Loucy (cell line): ENCODE results near the gene NDUFAF8.

Source experiments
- H2AFZ ChIP-seq: fragments of 200-600 bp; sonication (generic); 2 replicates; pipeline ENCODE4 v1.6.0; 2016; ENCODE audit warnings: antibody characterized with exemption, mild to moderate bottlenecking, low read length, moderate library complexity
- H3F3A ChIP-seq: fragments of 200-600 bp; 2 replicates; pipeline ENCODE4 v1.6.0; 2016; ENCODE audit warnings: antibody characterized with exemption, low read depth, mild to moderate bottlenecking
- H3K27me3 ChIP-seq: fragments of 200-600 bp; sonication (generic); 2 replicates; pipeline ENCODE4 v1.6.1; 2014; ENCODE audit warnings: low read length, mild to moderate bottlenecking; ENCODE audit not compliant: insufficient read depth, poor library complexity, severe bottlenecking
- H3K36me3 ChIP-seq: fragments of 200-600 bp; sonication (generic); 2 replicates; pipeline ENCODE4 v1.6.1; 2016; ENCODE audit warnings: low read length; ENCODE audit not compliant: insufficient read depth
- H3K4me1 ChIP-seq: fragments of 200-600 bp; sonication (generic); 2 replicates; pipeline ENCODE4 v1.5.1; 2014; ENCODE audit warnings: low read length, mild to moderate bottlenecking; ENCODE audit not compliant: insufficient read depth, poor library complexity, severe bottlenecking
- H3K4me2 ChIP-seq: fragments of 200-600 bp; sonication (generic); 2 replicates; pipeline ENCODE4 v1.6.0; 2014; ENCODE audit warnings: antibody characterized with exemption, low read length, low read depth, mild to moderate bottlenecking; ENCODE audit not compliant: poor library complexity, severe bottlenecking
- H3K4me3 ChIP-seq: fragments of 200-600 bp; sonication (generic); 2 replicates; pipeline ENCODE4 v1.5.1; 2014; ENCODE audit warnings: low read length, mild to moderate bottlenecking, mixed read lengths; ENCODE audit not compliant: poor library complexity, severe bottlenecking
- H3K79me2 ChIP-seq: fragments of 200-600 bp; sonication (generic); 2 replicates; pipeline ENCODE4 v1.6.1; 2014; ENCODE audit warnings: low read length; ENCODE audit not compliant: insufficient read depth
- H3K9ac ChIP-seq: fragments of 200-600 bp; sonication (generic); 2 replicates; pipeline ENCODE4 v1.6.0; 2014; ENCODE audit warnings: mild to moderate bottlenecking, low read depth, low read length, moderate library complexity; ENCODE audit not compliant: poor library complexity, severe bottlenecking
- H3K9me2 ChIP-seq: fragments of 200-600 bp; sonication (generic); replicated peaks from 2 replicates; pipeline ENCODE4 v1.6.1; 2016; ENCODE audit warnings: low read depth, low read length, mixed read lengths
- H3K9me3 ChIP-seq: fragments of 200-600 bp; sonication (generic); 2 replicates; pipeline ENCODE4 v1.6.1; 2014; ENCODE audit warnings: mild to moderate bottlenecking, antibody characterized with exemption, low read length, low read depth; ENCODE audit not compliant: insufficient read depth
- H4K20me1 ChIP-seq: fragments of 200-600 bp; sonication (generic); 2 replicates; pipeline ENCODE4 v1.6.0; 2014; ENCODE audit warnings: antibody characterized with exemption, low read length, mild to moderate bottlenecking; ENCODE audit not compliant: insufficient read depth, poor library complexity, severe bottlenecking
- CTCF ChIP-seq: fragments of 200-600 bp; sonication (generic); conservative IDR thresholded peaks from 2 replicates; pipeline ENCODE4 v1.5.1; 2014; ENCODE audit warnings: mild to moderate bottlenecking, antibody characterized with exemption, low read length
- EZH2phosphoT487 ChIP-seq: fragments of 200-600 bp; IDR thresholded peaks from 2 replicates; pipeline ENCODE4 v1.6.1; 2018; ENCODE audit warnings: antibody characterized with exemption, mild to moderate bottlenecking, moderate library complexity, borderline replicate concordance

The NDUFAF8 gene

GRCh38 chr17:81232616-81233241, 6.4 kb upstream of the NDUFAF8 start:
- H3K4me1 ChIP-seq, result peaks cover 17% of the 10 kb centered on the region
- H3K9me3 ChIP-seq, result no peaks in the 10 kb centered on the region
- peaks cover 17% of the 10 kb centered on the region; the same call in 1 of the 2 replicates for H3K36me3 ChIP-seq

GRCh38 chr17:81233316-81233715, 5.8 kb upstream of the NDUFAF8 start:
- Histone ChIP-seq H2AFZ (no peak overlapping the region), H3K9ac (no peak overlapping the region), H3K4me3 (no peak overlapping the region), H3K79me2 (peaks cover 29% of the 10 kb centered on the region), H4K20me1 (peaks cover 6% of the 10 kb centered on the region), H3K36me3 (peaks cover 17% of the 10 kb centered on the region; the same call in 1 of the 2 replicates), H3K4me2 (no peak overlapping the region), H3K9me3 (no peaks in the 10 kb centered on the region), H3K4me1 (peaks cover 18% of the 10 kb centered on the region), H3F3A (no peaks in the 10 kb centered on the region; the same call in 1 of the 2 replicates), H3K9me2 (no peaks in the 10 kb centered on the region), H3K27me3 (no peaks in the 10 kb centered on the region)
- TF ChIP-seq EZH2phosphoT487 (no peak), CTCF (no peak)

More at GRCh38 chr17:81232616-81233241, 6.4 kb upstream of the NDUFAF8 start:
- H3K9me2 ChIP-seq, result no peaks in the 10 kb centered on the region
- H3K27me3 ChIP-seq, result no peaks in the 10 kb centered on the region
- TF ChIP-seq CTCF (no peak), EZH2phosphoT487 (no peak)
- no peak overlapping the region for H3K4me3 ChIP-seq
- H3K9ac ChIP-seq, result no peak overlapping the region
- peaks cover 6% of the 10 kb centered on the region for H4K20me1 ChIP-seq
- no peak overlapping the region for H3K4me2 ChIP-seq
- H2AFZ ChIP-seq, result no peak overlapping the region
- peaks cover 23% of the 10 kb centered on the region for H3K79me2 ChIP-seq
- no peaks in the 10 kb centered on the region; the same call in 1 of the 2 replicates for H3F3A ChIP-seq

DNA sequence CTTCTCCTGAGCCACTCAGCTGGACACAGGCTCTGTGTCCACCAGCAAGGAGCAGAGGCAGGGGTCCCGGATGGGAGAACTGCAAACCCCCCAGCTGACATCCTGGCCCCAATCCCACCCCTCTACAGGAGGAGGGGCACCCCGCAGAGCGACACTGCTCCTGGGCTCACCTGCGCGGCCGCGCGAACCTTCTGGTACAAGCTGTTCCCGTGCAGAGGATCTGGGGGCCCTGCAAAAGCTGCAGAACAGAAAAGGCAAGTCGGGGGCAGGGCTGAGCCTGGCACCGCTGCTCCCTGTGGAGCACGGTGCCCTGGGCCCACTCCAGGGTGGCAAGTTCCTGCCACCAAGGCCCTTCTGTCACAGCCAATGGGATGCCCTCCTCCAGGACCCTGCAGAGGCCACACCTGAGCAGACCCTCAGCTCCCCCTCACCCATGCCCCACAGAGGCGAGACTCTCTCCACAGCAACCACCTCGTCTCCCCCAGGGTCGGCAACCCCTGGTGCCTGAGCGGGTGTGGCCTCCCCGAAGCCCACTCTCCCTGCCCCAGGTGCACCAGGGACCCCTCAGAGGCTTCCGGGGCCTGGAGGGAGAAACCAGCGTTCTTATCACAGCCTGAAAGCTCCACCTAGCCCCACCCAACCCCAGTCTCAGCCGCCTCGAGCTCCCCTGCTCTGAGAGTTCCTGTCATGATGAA, 5.2 kb upstream of the NDUFAF8 start:
- Histone ChIP-seq H3K9me3 (no peaks in the 10 kb centered on the region), H2AFZ (no peak overlapping the region), H3K4me1 (peaks cover 18% of the 10 kb centered on the region), H3K4me2 (no peak overlapping the region), H3K4me3 (no peak overlapping the region), H3K27me3 (no peaks in the 10 kb centered on the region), H3K9me2 (no peaks in the 10 kb centered on the region), H3F3A (no peaks in the 10 kb centered on the region), H3K9ac (no peak overlapping the region), H3K79me2 (peaks cover 34% of the 10 kb centered on the region), H4K20me1 (peaks cover 6% of the 10 kb centered on the region), H3K36me3 (peaks cover 17% of the 10 kb centered on the region; the same call in 1 of the 2 replicates)
- TF ChIP-seq EZH2phosphoT487 (no peak), CTCF (no peak)
